Activated naive CD4-positive, alpha-beta T cell treated with anti-CD3 and anti-CD28 coated beads for 36 hours (primary cell): ENCODE measurements around the gene NPHP4. TPM values are rescaled to one million over a fixed set of nuclear protein-coding genes. Genes with fewer than 3 reads are reported as not detected.

Source experiments
- CTCF ChIA-PET: fragments of 350-600 bp; sonication (Branson Sonifier 250); formaldehyde crosslinking; loops from one replicate; lab custom pipeline; 2021; ENCODE audit warnings: antibody characterized with exemption; lab: Charles Lee
- DNase-seq: peaks from one replicate; pipeline ENCODE4 v3.0.0-alpha.2; 2020
- H3K27ac Mint-ChIP-seq: one replicate; pipeline ENCODE4 v1.8.0; 2021; ENCODE audit warnings: mild to moderate bottlenecking, mixed read lengths
- H3K27me3 Mint-ChIP-seq: one replicate; pipeline ENCODE4 v1.8.0; 2021; ENCODE audit warnings: low read depth, mixed read lengths
- H3K36me3 Mint-ChIP-seq: one replicate; pipeline ENCODE4 v1.8.0; 2021; ENCODE audit warnings: low read depth, mixed read lengths
- H3K4me1 Mint-ChIP-seq: one replicate; pipeline ENCODE4 v1.8.0; 2021; ENCODE audit warnings: low read depth, mixed read lengths
- H3K4me3 Mint-ChIP-seq: one replicate; pipeline ENCODE4 v1.8.0; 2021; ENCODE audit warnings: mild to moderate bottlenecking, moderate library complexity, mixed read lengths
- H3K9me3 Mint-ChIP-seq: one replicate; pipeline ENCODE4 v1.8.0; 2021; ENCODE audit warnings: mixed read lengths
- intact Hi-C: fragments of 100-400 bp; cut with micrococcal nuclease; formaldehyde crosslinking; loops from one replicate; pipeline ENCODE4 v1.15.1; 2023
- total RNA-seq, 2 experiments: library from RNA; stranded (reverse); gene quantifications; one replicate each; pipeline ENCODE4 v1.2.3, GENCODE V29; 2021

Gene NPHP4
- total RNA-seq, 2 experiments from 2014 or later = 10.7 to 11.2 TPM

DNA sequence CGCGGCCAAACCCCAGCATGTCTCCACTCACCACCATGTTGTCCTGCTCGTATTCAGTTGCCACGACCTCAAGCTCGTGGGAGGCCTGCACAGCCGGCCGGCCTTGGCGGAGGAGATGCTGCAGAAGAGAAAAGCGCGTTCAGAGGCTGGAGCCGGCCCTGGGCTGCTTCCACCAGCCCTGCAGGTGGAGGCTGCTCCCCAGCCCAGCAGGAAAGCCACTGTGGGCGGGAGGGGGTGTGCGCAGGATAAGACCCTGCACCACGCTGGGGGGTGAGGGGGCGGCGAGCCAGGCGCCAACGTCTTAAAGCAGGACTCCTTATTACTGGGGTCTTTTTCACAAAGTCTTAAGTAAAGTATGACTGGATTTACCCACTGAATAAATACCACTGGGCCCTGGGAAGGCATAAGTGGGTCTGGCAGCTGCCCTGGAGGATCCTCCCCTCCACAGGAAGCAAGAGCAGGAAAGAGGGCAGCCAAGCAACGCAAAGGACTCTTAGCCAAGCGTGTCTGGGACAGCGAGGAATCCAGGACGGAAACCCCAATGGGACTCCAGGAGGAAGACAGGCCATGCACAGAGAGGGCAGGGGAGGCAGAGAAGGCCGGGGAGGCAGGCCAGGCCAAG lies 104.8 kb downstream of the NPHP4 start:
- no peaks in the 10 kb centered on the region for H3K9me3 Mint-ChIP-seq

DNA sequence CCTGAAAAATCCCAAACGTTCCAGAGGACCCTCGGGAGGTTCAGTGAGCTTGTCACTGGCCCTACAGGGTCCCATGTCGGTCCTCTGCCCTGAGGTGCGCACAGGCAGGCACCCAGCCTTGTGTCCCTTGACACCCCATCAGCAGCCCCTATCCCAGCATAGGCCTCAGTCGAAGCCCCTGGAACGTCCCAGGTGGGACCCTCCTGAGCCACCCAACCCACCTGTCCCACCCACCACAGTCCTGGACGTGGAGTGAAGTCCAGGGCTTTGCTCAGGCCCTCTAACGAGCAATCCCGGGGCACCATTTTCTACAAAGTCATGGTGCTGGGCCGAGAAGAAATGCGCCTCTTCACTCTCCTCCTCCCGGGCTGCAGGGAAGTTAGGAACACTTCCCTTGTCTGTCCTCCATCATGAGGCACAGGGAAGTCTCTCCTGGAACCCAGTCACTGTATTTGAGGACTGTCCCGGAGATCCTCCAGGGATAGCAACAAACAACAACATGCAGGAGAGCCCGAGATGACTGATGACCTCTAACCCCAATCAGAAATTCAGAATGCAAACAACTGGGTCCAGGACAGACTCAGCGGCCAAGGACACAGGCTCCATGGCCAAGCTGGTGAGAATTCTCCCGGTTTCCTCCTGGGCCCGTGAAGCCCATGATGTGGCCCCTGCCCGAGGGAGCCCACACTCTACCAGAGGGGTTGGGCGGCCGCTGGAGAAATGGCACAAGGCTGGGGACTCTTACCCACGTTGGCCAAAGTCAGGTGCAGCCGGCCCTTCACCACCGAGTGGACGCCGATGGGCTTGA lies 105.5 kb downstream of the NPHP4 start:
- DNase-seq = no peak
- H3K27me3 Mint-ChIP-seq = no peaks in the 10 kb centered on the region
- no peak overlapping the region for H3K4me3 Mint-ChIP-seq
- H3K4me1 Mint-ChIP-seq = no peaks in the 10 kb centered on the region
- CTCF ChIA-PET = no interaction called here
- peaks cover 7% of the 10 kb centered on the region for H3K36me3 Mint-ChIP-seq
- no peaks in the 10 kb centered on the region for H3K9me3 Mint-ChIP-seq
- no peak overlapping the region for H3K27ac Mint-ChIP-seq
- intact Hi-C loops = no loop called here

More for the DNA sequence above, 104.8 kb downstream of the NPHP4 start:
- Mint-ChIP-seq H3K27ac (no peak overlapping the region), H3K4me1 (no peaks in the 10 kb centered on the region), H3K4me3 (no peak overlapping the region), H3K27me3 (no peaks in the 10 kb centered on the region), H3K36me3 (peaks cover 5% of the 10 kb centered on the region)
- DNase-seq = no peak
- intact Hi-C loops = no loop called here
- CTCF ChIA-PET = no interaction called here

DNA sequence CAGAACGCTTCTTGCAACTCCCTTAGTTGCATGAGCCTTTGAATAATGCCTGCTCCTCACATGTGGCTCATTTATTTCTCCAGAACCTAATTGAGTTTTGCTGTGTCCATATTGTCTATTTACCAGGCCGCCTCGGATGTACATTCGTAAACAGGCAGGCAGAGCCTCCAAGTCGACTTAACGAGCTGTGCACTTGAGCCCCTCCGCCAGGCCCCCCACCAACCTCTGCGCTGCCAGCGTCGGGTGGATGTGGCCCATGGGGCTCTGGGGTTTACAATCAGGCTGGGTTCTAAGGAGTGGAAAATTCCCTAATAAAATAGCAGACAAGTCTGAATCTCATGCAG lies 106.1 kb downstream of the NPHP4 start:
- no peaks in the 10 kb centered on the region for H3K4me1 Mint-ChIP-seq
- intact Hi-C loops = no loop called here
- no peak overlapping the region for H3K4me3 Mint-ChIP-seq
- no peaks in the 10 kb centered on the region for H3K9me3 Mint-ChIP-seq
- no peak overlapping the region for H3K27ac Mint-ChIP-seq
- H3K27me3 Mint-ChIP-seq = no peaks in the 10 kb centered on the region
- peaks cover 8% of the 10 kb centered on the region for H3K36me3 Mint-ChIP-seq
- DNase-seq = no peak
- CTCF ChIA-PET = no interaction called here

DNA sequence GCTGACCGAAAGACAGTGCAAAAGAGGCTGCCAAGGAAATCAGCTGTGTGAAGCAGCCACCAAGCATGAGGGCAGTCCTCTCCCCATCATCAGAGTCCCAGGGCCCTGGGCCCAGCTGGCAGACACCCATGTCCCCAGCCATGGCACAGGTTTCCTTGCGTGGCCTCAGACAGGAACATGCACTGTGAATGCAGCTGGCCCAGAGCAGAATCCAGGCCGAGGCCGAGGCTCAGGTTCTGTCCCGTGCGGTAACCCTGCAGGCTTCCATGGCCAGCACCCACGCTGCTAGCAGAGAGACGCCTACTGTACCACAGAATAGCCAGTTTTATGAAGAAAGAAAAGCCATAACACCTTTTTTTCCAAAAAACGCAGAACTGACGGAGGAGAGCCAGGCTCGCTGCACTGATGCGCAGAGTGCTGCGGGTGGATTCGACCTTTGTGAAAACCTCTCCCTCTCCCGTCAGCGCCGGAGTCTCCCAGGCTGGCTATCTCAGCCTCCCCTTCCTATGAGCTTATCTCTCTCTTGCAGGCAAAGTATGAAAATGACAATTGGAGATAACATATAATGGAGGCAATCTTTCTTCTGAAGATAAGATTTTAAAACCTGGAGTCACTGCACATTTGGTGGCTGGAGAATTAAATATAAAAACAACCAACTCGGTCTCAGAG lies 106.6 kb downstream of the NPHP4 start:
- no peak for DNase-seq
- CTCF ChIA-PET = no interaction called here
- Mint-ChIP-seq H3K36me3 (peaks cover 10% of the 10 kb centered on the region), H3K27ac (no peak overlapping the region), H3K27me3 (no peaks in the 10 kb centered on the region), H3K9me3 (no peaks in the 10 kb centered on the region), H3K4me1 (no peaks in the 10 kb centered on the region), H3K4me3 (no peak overlapping the region)
- intact Hi-C loops = no loop called here

DNA sequence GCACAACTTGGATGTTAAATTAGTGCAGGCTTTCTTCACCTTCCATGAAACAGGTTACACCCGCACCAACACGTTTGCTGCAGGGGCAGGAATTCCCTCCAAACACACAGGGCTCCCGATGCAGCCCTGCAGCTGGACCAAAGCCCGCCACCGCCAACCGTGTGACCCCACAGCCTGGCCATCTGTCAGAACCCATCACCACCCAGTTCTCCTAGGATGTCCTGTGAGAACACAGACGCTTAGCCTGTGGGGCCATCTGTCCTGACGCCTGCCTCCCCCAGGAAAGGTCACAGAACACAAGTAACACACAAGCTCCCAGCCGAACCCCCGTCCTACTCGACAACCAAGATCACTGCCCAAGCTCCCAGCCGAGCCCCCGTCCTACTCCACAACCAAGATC lies 108.1 kb downstream of the NPHP4 start:
- Mint-ChIP-seq H3K9me3 (peaks cover 2% of the 10 kb centered on the region), H3K4me1 (no peaks in the 10 kb centered on the region), H3K27ac (no peak overlapping the region), H3K27me3 (no peaks in the 10 kb centered on the region), H3K4me3 (no peak overlapping the region), H3K36me3 (peaks cover 24% of the 10 kb centered on the region)
- no peak for DNase-seq
- CTCF ChIA-PET = interaction anchor here (0.7 to 0.9 kb wide), 2 partner anchors 26 to 107 kb away, joined by 3 to 4 read pairs; no protein-coding TSS in a partner anchor
- intact Hi-C loops = no loop called here

DNA sequence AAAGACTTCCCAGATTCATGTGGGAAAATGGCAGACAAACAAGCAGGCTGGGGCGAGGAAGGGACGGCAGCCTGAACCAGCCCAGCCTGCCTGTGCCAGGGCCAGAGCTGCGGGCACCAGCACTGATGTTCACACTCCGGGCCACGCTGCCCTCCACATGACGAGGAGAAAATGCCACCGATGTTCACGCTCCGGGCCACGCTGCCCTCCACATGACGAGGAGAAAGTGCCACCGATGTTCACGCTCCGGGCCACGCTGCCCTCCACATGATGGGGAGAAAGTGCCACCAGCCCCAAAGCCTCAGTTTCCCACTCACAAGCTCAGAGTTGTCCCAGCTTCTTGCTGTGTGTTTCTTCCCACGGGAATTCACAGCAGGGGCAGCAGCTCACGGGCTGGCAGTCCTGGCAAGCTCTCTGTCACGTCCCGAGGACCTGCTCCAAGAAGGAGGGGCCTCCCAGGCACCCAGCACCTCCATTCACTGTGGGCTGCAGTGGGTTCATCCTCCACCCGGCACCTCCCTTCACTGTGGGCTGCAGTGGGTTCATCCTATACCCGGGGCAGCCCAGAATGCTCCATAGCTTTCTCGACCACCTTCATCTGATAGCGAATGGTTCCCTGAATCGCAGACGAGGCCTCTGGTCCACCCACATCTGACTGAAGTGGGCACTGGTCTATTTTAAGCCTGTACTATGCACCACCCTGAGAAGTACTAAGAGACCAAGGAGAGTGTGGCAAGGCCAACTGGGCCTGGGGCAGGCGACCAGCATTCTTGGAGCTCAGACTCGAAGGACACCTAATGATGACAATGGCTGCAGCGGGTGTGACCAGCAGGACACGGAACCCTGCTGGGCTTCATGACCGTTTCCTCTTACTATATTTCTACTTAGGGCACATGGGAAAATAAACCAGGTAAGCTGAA lies 108.8 kb downstream of the NPHP4 start:
- Mint-ChIP-seq H3K4me1 (no peaks in the 10 kb centered on the region), H3K4me3 (no peak overlapping the region), H3K9me3 (peaks cover 2% of the 10 kb centered on the region), H3K27me3 (no peaks in the 10 kb centered on the region), H3K36me3 (peaks cover 27% of the 10 kb centered on the region), H3K27ac (no peak overlapping the region)
- CTCF ChIA-PET = interaction anchor here (0.7 to 0.9 kb wide), 2 partner anchors 25 to 106 kb away, joined by 3 to 4 read pairs; no protein-coding TSS in a partner anchor
- intact Hi-C loops = no loop called here
- DNase-seq = no peak

DNA sequence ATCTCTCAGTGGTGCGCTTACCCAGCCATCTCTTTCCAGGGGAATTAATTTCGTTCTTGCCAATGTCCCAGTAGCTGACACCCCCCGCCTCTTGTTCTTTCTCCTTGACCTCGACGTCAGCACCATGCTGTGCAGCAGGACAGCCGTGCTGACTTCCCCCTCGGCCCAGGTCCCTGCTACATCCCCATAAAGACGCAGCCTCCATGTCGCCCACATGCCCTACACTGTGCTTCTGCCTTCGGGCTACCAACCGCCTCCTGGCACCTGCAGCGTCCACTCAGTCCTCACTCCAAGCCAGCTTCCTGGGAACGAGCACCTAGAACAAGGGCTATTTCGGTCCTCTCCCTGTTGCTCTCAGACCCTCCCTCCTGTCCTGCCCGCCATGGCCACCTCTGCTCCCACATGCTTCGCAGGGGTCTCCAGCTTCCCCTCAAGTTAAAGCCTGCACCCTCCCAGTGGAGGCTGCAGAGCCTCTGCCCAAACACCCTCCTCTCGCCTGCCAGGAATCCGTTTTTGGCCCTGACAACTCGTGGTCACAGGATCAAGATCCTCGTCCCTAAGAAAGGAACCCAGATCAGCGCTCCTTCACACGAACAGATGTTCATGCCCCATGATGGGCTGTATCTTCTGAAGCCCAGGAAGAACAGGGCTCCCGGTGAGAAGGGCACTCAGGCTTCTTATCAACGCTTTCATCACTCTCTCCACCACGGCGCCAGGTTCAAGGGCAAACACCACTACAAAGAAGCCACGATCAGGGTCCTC lies 109.7 kb downstream of the NPHP4 start:
- CTCF ChIA-PET = no interaction called here
- Mint-ChIP-seq H3K9me3 (peaks cover 2% of the 10 kb centered on the region), H3K27me3 (no peaks in the 10 kb centered on the region), H3K4me3 (no peak overlapping the region), H3K36me3 (peaks cover 27% of the 10 kb centered on the region), H3K27ac (no peak overlapping the region), H3K4me1 (no peaks in the 10 kb centered on the region)
- intact Hi-C loops = no loop called here
- no peak for DNase-seq

DNA sequence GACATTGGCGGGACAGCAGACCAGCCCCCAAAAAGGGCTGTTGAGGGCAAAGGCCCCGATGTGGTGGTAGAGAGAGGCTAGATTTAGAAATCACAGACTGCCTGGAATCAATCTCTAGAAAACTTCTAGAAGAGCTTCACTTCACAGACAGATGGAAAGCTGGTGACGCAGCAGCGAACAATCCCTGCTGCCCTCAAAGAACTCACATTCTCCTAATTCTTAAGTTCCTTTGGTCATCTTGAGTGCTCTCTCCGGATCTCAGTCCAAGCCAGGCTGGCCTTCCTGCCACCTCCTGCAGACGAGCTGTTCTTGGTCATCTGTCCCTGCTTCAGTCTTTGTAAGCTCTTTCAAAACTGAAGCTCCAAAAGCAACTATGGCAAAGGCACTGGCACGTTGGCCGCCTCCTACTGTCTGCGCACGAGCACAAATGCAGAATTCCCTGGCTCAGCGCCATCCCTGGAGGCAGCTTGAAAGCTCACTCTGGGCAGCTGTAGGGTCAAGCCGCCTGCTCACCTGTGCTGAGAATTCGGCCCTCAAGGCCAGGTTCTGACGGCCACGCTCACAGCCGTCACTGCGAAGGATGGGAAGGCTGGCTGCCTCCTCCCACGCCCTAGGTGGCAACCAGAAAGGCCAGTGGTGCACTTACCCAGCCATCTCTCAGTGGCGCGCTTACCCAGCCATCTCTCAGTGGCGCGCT lies 110.6 kb downstream of the NPHP4 start:
- H3K4me3 Mint-ChIP-seq = no peak overlapping the region
- peaks cover 2% of the 10 kb centered on the region for H3K9me3 Mint-ChIP-seq
- no peaks in the 10 kb centered on the region for H3K4me1 Mint-ChIP-seq
- peaks cover 27% of the 10 kb centered on the region for H3K36me3 Mint-ChIP-seq
- no peaks in the 10 kb centered on the region for H3K27me3 Mint-ChIP-seq
- H3K27ac Mint-ChIP-seq = no peak overlapping the region
- CTCF ChIA-PET = no interaction called here
- intact Hi-C loops = no loop called here
- no peak for DNase-seq

DNA sequence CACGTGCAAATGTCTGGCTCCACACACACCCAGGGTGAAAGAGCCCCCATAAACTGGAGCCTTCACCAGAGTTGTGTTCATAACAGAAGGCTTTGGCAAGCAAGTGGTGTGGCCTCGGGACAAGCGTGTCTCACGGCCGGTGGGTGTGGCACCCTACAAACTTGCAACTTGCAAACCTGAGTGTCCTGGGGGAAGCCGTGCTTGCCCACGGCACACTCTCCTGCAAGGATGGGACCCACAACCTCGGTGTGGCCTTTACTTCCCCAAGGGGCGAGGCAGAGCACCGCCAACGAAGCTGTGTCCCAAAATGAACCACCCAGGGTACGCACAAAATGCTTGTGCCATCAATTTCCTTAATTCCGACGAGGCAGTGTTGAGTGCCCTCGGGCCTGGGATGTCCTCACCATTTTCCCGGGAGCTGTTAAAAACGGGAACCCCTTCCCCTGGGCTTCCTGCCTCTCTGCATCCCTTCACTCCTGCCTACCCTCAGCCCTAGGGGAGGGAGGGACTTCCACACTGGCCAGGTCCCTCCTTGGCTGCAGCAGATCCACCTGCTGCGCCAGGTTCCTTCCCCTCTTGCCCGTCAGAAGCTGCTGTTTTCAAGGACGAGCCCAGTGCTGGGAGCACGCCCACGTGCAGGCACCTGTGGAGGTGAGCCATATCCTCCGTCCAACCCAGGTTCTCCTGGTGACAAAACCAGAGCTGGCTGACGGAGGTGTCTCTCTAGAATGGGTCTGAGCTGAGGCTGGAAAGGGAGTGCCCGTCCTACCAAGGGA lies 111.4 kb downstream of the NPHP4 start:
- intact Hi-C loops = no loop called here
- Mint-ChIP-seq H3K4me1 (no peaks in the 10 kb centered on the region), H3K27ac (no peak overlapping the region), H3K36me3 (peaks cover 27% of the 10 kb centered on the region), H3K4me3 (no peak overlapping the region), H3K9me3 (peaks cover 2% of the 10 kb centered on the region), H3K27me3 (no peaks in the 10 kb centered on the region)
- DNase-seq = no peak
- CTCF ChIA-PET = no interaction called here

DNA sequence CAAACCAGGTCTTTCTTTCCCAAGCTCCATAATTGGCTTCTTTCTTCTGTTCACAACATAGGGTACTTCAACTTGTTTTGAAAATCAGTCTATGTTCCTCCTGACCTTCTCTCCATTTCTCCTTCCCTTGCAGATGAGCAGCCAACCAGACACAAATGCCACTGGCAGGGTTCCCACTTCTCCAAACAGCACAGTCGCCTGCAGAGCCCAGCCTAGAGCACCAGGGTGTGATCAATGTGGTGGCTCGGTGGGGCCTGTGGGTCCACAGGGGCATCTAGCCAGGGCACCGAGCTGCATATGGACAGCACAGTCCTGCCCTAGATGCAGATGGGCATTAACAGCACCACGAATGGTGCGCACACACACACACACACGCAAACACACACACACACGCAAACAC lies 112.8 kb downstream of the NPHP4 start:
- Mint-ChIP-seq H3K4me1 (no peaks in the 10 kb centered on the region), H3K9me3 (peaks cover 2% of the 10 kb centered on the region), H3K27me3 (no peaks in the 10 kb centered on the region), H3K27ac (no peak overlapping the region), H3K4me3 (no peak overlapping the region), H3K36me3 (peaks cover 31% of the 10 kb centered on the region)
- intact Hi-C loops = no loop called here
- CTCF ChIA-PET = no interaction called here
- no peak for DNase-seq
